ENCODE data around the gene SLC34A1. TPM values are rescaled to one million over a fixed set of nuclear protein-coding genes. Genes with fewer than 3 reads are reported as not detected.

The SLC34A1 gene
- total and polyA plus RNA-seq, 2 of the 13 experiments (the other 11 are each of a cell fraction or from before 2014, with no cell fraction given) = 0.03 to 0.20 TPM

- TF ChIP-seq PAXIP1 (CRISPR knock-in tag; conservative IDR thresholded peaks at IDR 0.05) (peak; percentile 92), RELA (CRISPR knock-in tag; IDR thresholded peaks at IDR 0.05) (no peak), HOMEZ (CRISPR knock-in tag; IDR thresholded peaks at IDR 0.05; ENCODE audit: low read depth) (no peak), RXRB (CRISPR knock-in tag; IDR thresholded peaks at IDR 0.05; ENCODE audit: borderline replicate concordance) (0 out of 2 replicates have a peak, but pooled peaks have one; percentile 15), KAT2B (IDR thresholded peaks at IDR 0.05; ENCODE audit: borderline replicate concordance, low read depth, low read length) (0 out of 2 replicates have a peak, but pooled peaks have one; percentile 25), ARID5B (CRISPR knock-in tag; IDR thresholded peaks at IDR 0.05) (peak; percentile 67), ARNTL (CRISPR knock-in tag; IDR thresholded peaks at IDR 0.05) (no peak), KDM5B (CRISPR knock-in tag; IDR thresholded peaks at IDR 0.05; ENCODE audit: borderline replicate concordance) (peak; percentile 30; the same call in 1 of the 2 replicates), REPIN1 (CRISPR knock-in tag; IDR thresholded peaks at IDR 0.05; ENCODE audit: borderline replicate concordance, low read depth) (peak; percentile 52; the same call in 1 of the 2 replicates), ZSCAN31 (CRISPR knock-in tag; IDR thresholded peaks at IDR 0.05; ENCODE audit: low read depth) (0 out of 2 replicates have a peak, but pooled peaks have one; percentile 27), SMAD3 (CRISPR knock-in tag; IDR thresholded peaks at IDR 0.05) (0 out of 2 replicates have a peak, but pooled peaks have one; percentile 26), HOXD1 (CRISPR knock-in tag; IDR thresholded peaks at IDR 0.05) (no peak), ZNF280D (CRISPR knock-in tag; IDR thresholded peaks at IDR 0.05) (0 out of 2 replicates have a peak, but pooled peaks have one; percentile 39), EP300 (IDR thresholded peaks at IDR 0.05; ENCODE audit: low read depth in 2 of 2, low read length in 2 of 2) (peak in 1 of 2 experiments; percentile 54; a peak in 1 of 4 replicates), EP300 (CRISPR knock-in tag; IDR thresholded peaks at IDR 0.05; ENCODE audit: borderline replicate concordance) (no peak)
Measured at GRCh38 chr5:177409043-177409801, 25.0 kb downstream of the SLC34A1 start, which contains the start of gene F12 (continued).
